RWPE2 (cell line): ENCODE results near the gene LAPTM4A.

ENCODE experiments used
- ATAC-seq: fragments of 200-7000 bp; cut with Tn5 transposase; 3 replicates; pipeline ENCODE4 v1.9.1; 2021; ENCODE audit warnings: low read depth
- DNase-seq: peaks from one replicate; pipeline ENCODE4 v3.0.0-alpha.2; 2020; ENCODE audit warnings: low spot score
- H3K27ac ChIP-seq: fragments of 450-650 bp; 2 replicates; pipeline ENCODE4 v1.5.1; 2017; ENCODE audit warnings: mild to moderate bottlenecking; ENCODE audit not compliant: poor library complexity, severe bottlenecking
- H3K27me3 ChIP-seq: fragments of 250-450 bp; sonication (Bioruptor Pico); 2 replicates; pipeline ENCODE4 v1.5.1; 2021; ENCODE audit warnings: mild to moderate bottlenecking, moderate library complexity; ENCODE audit not compliant: insufficient read depth, poor library complexity, severe bottlenecking
- H3K36me3 ChIP-seq: fragments of 250-450 bp; sonication (Bioruptor Pico); 2 replicates; pipeline ENCODE4 v1.5.1; 2020; ENCODE audit warnings: low read depth, mild to moderate bottlenecking, moderate library complexity
- H3K4me1 ChIP-seq: fragments of 250-450 bp; sonication (Bioruptor Pico); 2 replicates; pipeline ENCODE4 v1.5.1; 2021; ENCODE audit warnings: mild to moderate bottlenecking, moderate library complexity; ENCODE audit not compliant: insufficient read depth, poor library complexity, severe bottlenecking
- H3K4me3 ChIP-seq: fragments of 250-450 bp; sonication (Bioruptor Pico); 2 replicates; pipeline ENCODE4 v1.5.1; 2021; ENCODE audit warnings: mild to moderate bottlenecking, moderate library complexity; ENCODE audit not compliant: severe bottlenecking
- H3K9me3 ChIP-seq: fragments of 250-450 bp; sonication (Bioruptor Pico); 2 replicates; pipeline ENCODE4 v1.5.1; 2021; ENCODE audit warnings: mild to moderate bottlenecking, moderate library complexity; ENCODE audit not compliant: severe bottlenecking
- TF ChIP-seq, protein P1 (sequence below): fragments of 450-650 bp; IDR thresholded peaks from one replicate; pipeline ENCODE4 v1.5.1; 2017; ENCODE audit warnings: mild to moderate bottlenecking, moderate library complexity; ENCODE audit not compliant: poor library complexity, severe bottlenecking

LAPTM4A gene

DNA sequence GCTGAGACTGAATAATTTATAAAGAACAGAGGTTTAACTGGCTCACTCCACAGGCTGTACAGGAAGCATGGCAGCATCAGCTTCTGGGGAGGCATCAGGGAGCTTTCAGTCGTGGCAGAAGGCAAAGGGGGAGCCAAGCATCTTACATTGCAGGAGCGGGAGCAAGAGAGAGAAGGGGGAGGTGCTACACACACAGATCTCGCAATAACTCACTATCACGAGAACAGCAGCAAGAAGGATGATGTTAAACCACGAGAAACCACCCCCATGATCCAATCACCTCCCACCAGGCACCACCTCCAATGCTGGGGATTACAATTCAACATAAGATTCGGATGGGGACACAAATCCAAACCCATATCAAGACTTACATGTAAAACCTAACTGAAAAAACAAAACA lies 21.2 kb downstream of the LAPTM4A start:
- H3K36me3 ChIP-seq = peaks cover 74% of the 10 kb centered on the region
- TF ChIP-seq, protein P1, sequence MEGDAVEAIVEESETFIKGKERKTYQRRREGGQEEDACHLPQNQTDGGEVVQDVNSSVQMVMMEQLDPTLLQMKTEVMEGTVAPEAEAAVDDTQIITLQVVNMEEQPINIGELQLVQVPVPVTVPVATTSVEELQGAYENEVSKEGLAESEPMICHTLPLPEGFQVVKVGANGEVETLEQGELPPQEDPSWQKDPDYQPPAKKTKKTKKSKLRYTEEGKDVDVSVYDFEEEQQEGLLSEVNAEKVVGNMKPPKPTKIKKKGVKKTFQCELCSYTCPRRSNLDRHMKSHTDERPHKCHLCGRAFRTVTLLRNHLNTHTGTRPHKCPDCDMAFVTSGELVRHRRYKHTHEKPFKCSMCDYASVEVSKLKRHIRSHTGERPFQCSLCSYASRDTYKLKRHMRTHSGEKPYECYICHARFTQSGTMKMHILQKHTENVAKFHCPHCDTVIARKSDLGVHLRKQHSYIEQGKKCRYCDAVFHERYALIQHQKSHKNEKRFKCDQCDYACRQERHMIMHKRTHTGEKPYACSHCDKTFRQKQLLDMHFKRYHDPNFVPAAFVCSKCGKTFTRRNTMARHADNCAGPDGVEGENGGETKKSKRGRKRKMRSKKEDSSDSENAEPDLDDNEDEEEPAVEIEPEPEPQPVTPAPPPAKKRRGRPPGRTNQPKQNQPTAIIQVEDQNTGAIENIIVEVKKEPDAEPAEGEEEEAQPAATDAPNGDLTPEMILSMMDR = no peak
- no peaks in the 10 kb centered on the region for H3K27me3 ChIP-seq
- no peak for ATAC-seq
- no peaks in the 10 kb centered on the region for H3K4me1 ChIP-seq
- H3K4me3 ChIP-seq = no peak overlapping the region
- no peaks in the 10 kb centered on the region for H3K9me3 ChIP-seq
- DNase-seq = no peak
- no peak overlapping the region for H3K27ac ChIP-seq

- no peak overlapping the region for H3K4me3 ChIP-seq
- ATAC-seq (no peak), DNase-seq (no peak)
- peaks cover 50% of the 10 kb centered on the region for H3K36me3 ChIP-seq
- H3K27ac ChIP-seq = no peak overlapping the region
- no peaks in the 10 kb centered on the region for H3K27me3 ChIP-seq
- no peaks in the 10 kb centered on the region for H3K4me1 ChIP-seq
- TF ChIP-seq, protein P1 = no peak
- no peaks in the 10 kb centered on the region for H3K9me3 ChIP-seq
Measured at GRCh38 chr2:20027705-20028434, 23.6 kb downstream of the LAPTM4A start.

DNA sequence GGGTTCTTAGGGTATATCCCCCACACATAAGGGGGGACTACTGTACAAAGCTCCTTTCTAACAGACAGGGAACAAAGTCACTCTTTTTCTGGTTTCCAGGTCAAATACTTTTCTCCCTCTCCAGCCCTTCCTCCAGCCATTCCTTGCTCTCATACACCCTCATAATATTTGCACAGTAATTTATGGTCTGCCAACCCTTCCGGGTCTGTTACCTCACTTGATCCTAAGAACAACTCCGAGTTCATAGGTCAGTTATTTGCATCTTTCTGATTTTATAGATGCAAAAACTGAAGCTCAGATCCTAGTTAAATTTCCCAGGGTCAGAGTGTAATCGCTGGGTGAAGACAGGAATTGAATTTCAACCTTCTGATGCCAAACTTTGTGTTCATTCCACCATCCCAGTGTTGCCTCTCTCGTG lies 24.2 kb downstream of the LAPTM4A start:
- H3K36me3 ChIP-seq = peaks cover 44% of the 10 kb centered on the region

DNA sequence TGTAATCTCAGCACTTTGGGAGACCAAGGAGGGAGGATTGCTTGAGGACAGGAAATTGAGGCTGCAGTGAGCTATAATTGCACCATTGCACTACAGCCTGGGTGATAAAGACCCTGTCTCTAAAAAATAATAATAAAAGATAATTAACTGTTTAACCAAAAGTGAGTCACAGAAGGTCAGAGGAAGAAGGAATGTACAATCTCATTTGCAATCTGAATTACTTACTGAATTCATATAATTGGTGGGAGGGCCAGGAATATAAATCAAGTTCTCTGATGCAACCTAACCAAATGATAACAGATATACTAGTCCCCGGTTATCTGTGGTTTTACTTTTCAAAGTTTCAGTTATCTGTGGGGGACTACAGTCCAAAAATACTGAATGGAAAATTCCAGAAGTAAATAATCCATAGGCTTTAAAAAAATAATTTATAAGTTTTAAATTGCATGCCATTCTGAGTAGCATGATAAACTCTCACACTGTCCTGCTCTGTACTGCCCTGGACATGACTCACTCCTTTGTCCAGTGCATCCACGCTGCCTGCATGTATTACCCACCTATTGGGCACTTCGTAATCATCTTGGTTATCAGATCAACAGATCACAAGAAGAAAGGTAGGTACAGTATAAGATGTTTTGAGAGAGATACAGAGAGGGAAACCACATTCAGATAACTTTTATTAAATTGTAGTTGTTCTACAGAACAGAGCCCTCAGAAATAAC lies 26.2 kb downstream of the LAPTM4A start:
- Histone ChIP-seq H3K4me3 (no peak overlapping the region), H3K27me3 (no peaks in the 10 kb centered on the region), H3K27ac (no peak overlapping the region), H3K36me3 (peaks cover 24% of the 10 kb centered on the region), H3K9me3 (no peaks in the 10 kb centered on the region), H3K4me1 (no peaks in the 10 kb centered on the region)
- ATAC-seq (0 out of 3 replicates have a peak, but pooled peaks have one; percentile 61), DNase-seq (no peak)
- TF ChIP-seq, protein P1 = no peak

More for the DNA sequence above, 24.2 kb downstream of the LAPTM4A start:
- Histone ChIP-seq H3K4me3 (no peak overlapping the region), H3K27me3 (no peaks in the 10 kb centered on the region), H3K9me3 (no peaks in the 10 kb centered on the region), H3K27ac (no peak overlapping the region), H3K4me1 (no peaks in the 10 kb centered on the region)
- no peak for ATAC-seq
- TF ChIP-seq, protein P1 = no peak
- no peak for DNase-seq

DNA sequence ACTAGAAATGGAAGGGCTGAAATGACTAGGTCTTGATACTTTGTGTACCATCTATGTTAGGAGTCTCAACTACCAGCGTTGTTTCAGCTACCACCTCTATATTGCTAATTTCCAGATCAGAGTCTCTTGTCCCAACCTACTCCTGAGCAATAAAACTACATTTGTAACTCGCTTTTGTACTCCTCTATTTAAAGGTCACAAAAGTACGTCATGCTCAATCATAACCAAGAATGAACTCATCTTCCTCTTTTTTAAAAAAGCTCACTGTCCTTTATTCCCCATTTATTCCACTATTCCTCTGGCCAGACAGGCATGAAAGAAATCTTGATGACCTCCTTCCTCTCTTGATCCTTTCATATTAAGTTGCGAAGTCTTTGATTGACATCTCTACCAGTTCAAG lies 27.7 kb downstream of the LAPTM4A start:
- TF ChIP-seq, protein P1 = no peak
- ATAC-seq (no peak), DNase-seq (no peak)
- H3K36me3 ChIP-seq = peaks cover 8% of the 10 kb centered on the region; the same call in 1 of the 2 replicates
- no peaks in the 10 kb centered on the region for H3K27me3 ChIP-seq
- H3K4me1 ChIP-seq = no peaks in the 10 kb centered on the region
- H3K9me3 ChIP-seq = no peaks in the 10 kb centered on the region
- H3K4me3 ChIP-seq = no peak overlapping the region
- H3K27ac ChIP-seq = no peak overlapping the region
